Loucy (cell line): ENCODE results near the gene DRGX.

Source experiments
- EZH2phosphoT487 ChIP-seq: fragments of 200-600 bp; IDR thresholded peaks from 2 replicates; pipeline ENCODE4 v1.6.1; 2018; ENCODE audit warnings: antibody characterized with exemption, mild to moderate bottlenecking, moderate library complexity, borderline replicate concordance
- TF ChIP-seq, protein P1 (sequence below): fragments of 200-600 bp; sonication (generic); conservative IDR thresholded peaks from 2 replicates; pipeline ENCODE4 v1.5.1; 2014; ENCODE audit warnings: mild to moderate bottlenecking, antibody characterized with exemption, low read length

DNA sequence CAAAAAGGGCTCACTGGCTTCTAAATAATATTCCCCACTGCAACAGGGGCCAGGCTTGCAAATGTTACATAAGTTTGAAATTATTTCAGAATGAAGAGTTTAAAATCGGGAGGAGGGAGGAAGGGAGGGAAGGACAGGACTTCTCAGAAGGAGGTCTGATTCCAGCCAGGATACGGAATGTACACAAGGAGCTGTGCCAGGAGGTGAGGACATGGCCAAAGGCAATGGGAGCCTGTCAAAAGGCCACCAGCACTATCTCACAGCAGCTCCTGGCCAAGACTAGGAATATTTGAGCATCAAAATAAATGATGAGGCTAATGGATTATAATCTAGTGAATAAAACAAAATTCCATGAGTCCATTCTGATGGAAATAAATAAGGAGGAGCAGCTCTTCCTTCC lies 18.6 kb upstream of the DRGX start:
- TF ChIP-seq, protein P1, sequence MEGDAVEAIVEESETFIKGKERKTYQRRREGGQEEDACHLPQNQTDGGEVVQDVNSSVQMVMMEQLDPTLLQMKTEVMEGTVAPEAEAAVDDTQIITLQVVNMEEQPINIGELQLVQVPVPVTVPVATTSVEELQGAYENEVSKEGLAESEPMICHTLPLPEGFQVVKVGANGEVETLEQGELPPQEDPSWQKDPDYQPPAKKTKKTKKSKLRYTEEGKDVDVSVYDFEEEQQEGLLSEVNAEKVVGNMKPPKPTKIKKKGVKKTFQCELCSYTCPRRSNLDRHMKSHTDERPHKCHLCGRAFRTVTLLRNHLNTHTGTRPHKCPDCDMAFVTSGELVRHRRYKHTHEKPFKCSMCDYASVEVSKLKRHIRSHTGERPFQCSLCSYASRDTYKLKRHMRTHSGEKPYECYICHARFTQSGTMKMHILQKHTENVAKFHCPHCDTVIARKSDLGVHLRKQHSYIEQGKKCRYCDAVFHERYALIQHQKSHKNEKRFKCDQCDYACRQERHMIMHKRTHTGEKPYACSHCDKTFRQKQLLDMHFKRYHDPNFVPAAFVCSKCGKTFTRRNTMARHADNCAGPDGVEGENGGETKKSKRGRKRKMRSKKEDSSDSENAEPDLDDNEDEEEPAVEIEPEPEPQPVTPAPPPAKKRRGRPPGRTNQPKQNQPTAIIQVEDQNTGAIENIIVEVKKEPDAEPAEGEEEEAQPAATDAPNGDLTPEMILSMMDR = no peak
- TF ChIP-seq EZH2phosphoT487 = no peak
